ENCODE measurements around the gene PRKCSH.
"Not testable (repeated sequence)": the region's sequence is repeated elsewhere in the genome, so short reads cannot be mapped to it uniquely, and the experiment has no call there.

The PRKCSH gene

GRCh38 chr19:11450570-11451326 lies 15.3 kb downstream of the PRKCSH start:
- TF ChIP-seq GATA1 (IDR thresholded peaks at IDR 0.05; ENCODE audit: low read depth, low read length) (no peak), POLR2A (IDR thresholded peaks at IDR 0.05; ENCODE audit: low read length) (no peak)
- DNase-seq = no peak

GRCh38 chr19:11451327-11451870 lies 16.0 kb downstream of the PRKCSH start:
- TF ChIP-seq GATA1 (IDR thresholded peaks at IDR 0.05; ENCODE audit: low read depth, low read length) (no peak), POLR2A (IDR thresholded peaks at IDR 0.05; ENCODE audit: low read length) (no peak)
- DNase-seq = no peak

- TF ChIP-seq POLR2A (IDR thresholded peaks at IDR 0.05; ENCODE audit: low read length) (no peak), GATA1 (IDR thresholded peaks at IDR 0.05; ENCODE audit: low read depth, low read length) (no peak)
- DNase-seq = no peak
Measured at GRCh38 chr19:11451871-11452619, 16.6 kb downstream of the PRKCSH start.

- no peak for TF ChIP-seq POLR2A (IDR thresholded peaks at IDR 0.05; ENCODE audit: low read length)
- TF ChIP-seq GATA1 (IDR thresholded peaks at IDR 0.05; ENCODE audit: low read depth, low read length) = no peak
- no peak for DNase-seq
Measured at GRCh38 chr19:11452620-11453310, 17.3 kb downstream of the PRKCSH start.

GRCh38 chr19:11453468-11454341 lies 18.3 kb downstream of the PRKCSH start:
- no peak for TF ChIP-seq POLR2A (IDR thresholded peaks at IDR 0.05; ENCODE audit: low read length)
- no peak for TF ChIP-seq GATA1 (IDR thresholded peaks at IDR 0.05; ENCODE audit: low read depth, low read length)
- DNase-seq = peak in 1 of 2 experiments; percentile 41

GRCh38 chr19:11455233-11455554 lies 19.8 kb downstream of the PRKCSH start:
- not testable (repeated sequence) for DNase-seq

DNA sequence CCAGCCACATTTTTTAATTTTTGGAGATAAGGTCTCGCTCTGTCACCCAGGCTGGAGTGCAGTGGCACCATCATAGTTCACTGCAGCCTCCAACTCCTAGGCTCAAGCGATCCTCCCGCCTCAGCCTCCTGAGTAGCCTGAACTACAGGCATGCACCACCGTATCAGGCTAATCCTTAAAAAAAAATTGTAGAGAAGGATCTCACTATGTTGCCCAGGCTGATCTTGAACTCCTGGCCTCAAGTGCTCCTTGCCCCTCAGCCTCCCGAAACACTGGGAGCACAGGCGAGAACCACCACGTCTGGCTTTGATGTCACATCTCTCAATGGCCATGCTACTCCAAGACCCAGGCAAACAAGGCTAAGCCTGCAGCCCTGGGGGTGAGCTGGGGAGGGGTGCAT lies 21.2 kb downstream of the PRKCSH start:
- DNase-seq = no peak
- TF ChIP-seq GATA1 (IDR thresholded peaks at IDR 0.05; ENCODE audit: low read depth, low read length) (no peak), POLR2A (IDR thresholded peaks at IDR 0.05; ENCODE audit: low read length) (no peak)

GRCh38 chr19:11457115-11457514 lies 21.7 kb downstream of the PRKCSH start:
- no peak for TF ChIP-seq POLR2A (IDR thresholded peaks at IDR 0.05; ENCODE audit: low read length)
- no peak for TF ChIP-seq GATA1 (IDR thresholded peaks at IDR 0.05; ENCODE audit: low read depth, low read length)
- no peak for DNase-seq

DNA sequence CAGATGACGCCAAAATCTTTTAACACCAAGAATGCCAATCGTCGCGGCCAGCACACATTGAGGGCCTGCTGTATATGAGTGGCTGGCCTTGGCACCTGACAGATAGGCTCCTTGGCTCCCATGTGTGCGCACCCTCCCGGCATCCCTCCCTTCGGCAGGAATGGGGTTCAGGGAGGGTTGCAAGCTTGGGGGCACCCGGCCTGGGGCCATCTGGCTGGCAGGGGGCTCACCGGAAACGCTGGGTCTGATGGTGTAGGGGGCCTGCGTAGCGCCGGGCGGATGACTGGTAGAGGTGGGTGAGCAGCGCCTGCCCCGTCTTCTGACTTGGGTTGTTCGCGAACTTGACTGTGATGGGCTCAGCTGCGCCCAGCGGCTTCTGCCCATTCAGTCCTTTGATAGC lies 22.4 kb downstream of the PRKCSH start:
- TF ChIP-seq POLR2A (IDR thresholded peaks at IDR 0.05; ENCODE audit: low read length) (no peak), GATA1 (IDR thresholded peaks at IDR 0.05; ENCODE audit: low read depth, low read length) (no peak)
- DNase-seq = no peak

DNA sequence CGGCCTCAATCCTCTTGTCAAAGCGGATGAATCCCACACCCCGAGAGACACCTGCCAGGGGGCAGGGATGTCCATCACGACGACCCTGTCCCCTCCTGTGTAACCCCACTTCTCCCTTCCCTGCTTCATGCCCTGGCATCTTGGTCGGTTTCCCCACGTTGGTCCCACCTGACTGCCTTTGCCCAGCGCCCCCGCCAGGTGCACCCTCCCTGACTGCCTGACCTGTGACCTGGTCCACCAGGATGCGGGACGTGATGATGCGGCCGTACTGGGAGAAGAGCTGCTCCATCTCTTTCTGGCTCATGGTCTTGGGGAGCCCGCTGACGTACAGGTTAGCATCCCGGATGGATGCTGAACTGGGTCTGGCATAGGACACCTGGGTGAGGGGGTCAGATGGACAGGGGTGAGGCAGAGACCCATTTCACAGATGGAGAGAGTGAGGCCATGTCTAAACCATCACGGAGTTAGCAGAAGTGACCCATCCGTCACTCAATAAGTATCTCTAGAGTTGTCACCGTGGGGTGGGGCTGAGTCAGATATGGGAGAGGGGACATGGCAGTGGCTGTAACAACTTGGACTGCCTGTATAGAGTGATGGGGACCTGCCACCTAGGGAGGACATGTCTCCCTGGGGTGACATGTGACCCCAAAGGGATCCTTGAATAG lies 22.9 kb downstream of the PRKCSH start:
- DNase-seq = no peak
- TF ChIP-seq POLR2A (IDR thresholded peaks at IDR 0.05; ENCODE audit: low read length) (no peak), GATA1 (IDR thresholded peaks at IDR 0.05; ENCODE audit: low read depth, low read length) (no peak)

- DNase-seq = not testable (repeated sequence)
Measured at GRCh38 chr19:11458912-11459311, 23.5 kb downstream of the PRKCSH start.

DNA sequence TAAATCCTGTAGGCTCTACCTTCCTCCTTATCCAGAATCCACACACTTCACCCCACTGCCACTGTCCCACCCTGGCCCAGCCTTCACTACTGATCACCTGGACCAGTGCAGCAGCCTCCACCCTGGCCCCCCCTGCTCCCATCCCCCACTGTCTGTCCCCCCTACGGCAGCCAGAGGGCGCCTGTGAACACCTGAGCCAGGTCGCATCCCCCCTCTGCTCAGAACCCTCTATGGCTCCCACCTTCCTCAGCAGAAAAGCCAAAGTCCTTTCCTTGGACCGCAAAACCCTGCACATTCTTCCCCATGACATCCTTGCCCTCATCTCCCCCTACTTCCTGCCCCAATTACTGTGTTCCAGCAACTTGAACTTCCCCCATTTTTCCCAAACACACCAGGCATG lies 24.8 kb downstream of the PRKCSH start:
- peak in 1 of 2 experiments; percentile 45 for DNase-seq
- no peak for TF ChIP-seq POLR2A (IDR thresholded peaks at IDR 0.05; ENCODE audit: low read length)
- TF ChIP-seq GATA1 (IDR thresholded peaks at IDR 0.05; ENCODE audit: low read depth, low read length) = no peak

GRCh38 chr19:11461453-11461852 lies 26.0 kb downstream of the PRKCSH start:
- DNase-seq = no peak
- no peak for TF ChIP-seq POLR2A (IDR thresholded peaks at IDR 0.05; ENCODE audit: low read length)
- TF ChIP-seq GATA1 (IDR thresholded peaks at IDR 0.05; ENCODE audit: low read depth, low read length) = no peak

All from erythroblast (primary cell).